HL-60/S4 (cell line): Measurements from ENCODE around the gene DUSP28.
"Not testable (repeated sequence)": the region's sequence is repeated elsewhere in the genome, so short reads cannot be mapped to it uniquely, and the experiment has no call there.

Experiments used
- in situ Hi-C: fragments of 300-500 bp; cut with MboI; formaldehyde crosslinking; loops from 2 replicates; pipeline ENCODE4 v1.14.3; 2022; ENCODE audit warnings: low sequenced_read_pairs

The DUSP28 gene

DNA sequence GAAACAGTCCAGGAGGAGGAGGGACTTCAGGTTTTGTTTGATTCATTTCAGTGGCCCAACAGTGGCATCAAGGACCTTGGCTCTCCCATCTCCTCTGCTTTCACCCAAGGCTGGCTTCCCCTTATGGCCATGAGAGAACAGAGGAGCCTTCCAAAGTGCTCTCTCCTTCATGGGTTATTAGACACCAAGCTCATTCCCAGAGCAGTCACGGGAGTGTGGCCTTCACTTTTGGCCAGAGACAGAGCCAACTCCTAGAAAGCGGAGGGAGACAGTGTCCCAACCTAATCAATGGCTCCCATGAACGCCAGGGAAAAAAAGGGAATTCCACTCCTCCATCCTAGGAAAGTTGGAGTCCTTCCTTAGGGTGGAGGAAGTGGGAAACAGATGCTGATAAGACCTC is 871 bp upstream of the DUSP28 start:
- in situ Hi-C loops, result no loop called here

GRCh38 chr2:240560480-240561324 is 545 bp downstream of the DUSP28 start:
- in situ Hi-C loops, result no loop called here

GRCh38 chr2:240561325-240561971 is 1.3 kb downstream of the DUSP28 start:
- in situ Hi-C loops, result no loop called here

DNA sequence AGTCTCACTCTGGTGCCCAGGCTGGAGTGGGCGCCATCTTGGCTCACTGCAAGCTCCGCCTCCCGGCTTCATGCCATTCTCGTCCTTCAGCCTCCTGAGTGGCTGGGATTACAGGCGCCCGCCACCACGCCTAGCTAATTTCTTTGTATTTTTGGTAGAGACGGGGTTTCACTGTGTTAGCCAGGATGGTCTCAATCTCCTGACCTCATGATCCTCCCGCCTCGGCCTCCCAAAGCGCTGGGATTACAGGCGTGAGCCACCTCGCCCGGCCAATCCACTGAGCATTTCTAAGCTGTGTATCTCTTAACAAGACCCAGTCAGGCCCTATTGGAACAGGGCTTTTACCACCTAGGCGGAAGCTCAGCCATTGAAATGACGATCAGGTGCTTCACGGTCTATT is 3.1 kb downstream of the DUSP28 start:
- in situ Hi-C loops, result not testable (repeated sequence)

- in situ Hi-C loops, result no loop called here
Observed at GRCh38 chr2:240563951-240564560, 3.9 kb downstream of the DUSP28 start.

DNA sequence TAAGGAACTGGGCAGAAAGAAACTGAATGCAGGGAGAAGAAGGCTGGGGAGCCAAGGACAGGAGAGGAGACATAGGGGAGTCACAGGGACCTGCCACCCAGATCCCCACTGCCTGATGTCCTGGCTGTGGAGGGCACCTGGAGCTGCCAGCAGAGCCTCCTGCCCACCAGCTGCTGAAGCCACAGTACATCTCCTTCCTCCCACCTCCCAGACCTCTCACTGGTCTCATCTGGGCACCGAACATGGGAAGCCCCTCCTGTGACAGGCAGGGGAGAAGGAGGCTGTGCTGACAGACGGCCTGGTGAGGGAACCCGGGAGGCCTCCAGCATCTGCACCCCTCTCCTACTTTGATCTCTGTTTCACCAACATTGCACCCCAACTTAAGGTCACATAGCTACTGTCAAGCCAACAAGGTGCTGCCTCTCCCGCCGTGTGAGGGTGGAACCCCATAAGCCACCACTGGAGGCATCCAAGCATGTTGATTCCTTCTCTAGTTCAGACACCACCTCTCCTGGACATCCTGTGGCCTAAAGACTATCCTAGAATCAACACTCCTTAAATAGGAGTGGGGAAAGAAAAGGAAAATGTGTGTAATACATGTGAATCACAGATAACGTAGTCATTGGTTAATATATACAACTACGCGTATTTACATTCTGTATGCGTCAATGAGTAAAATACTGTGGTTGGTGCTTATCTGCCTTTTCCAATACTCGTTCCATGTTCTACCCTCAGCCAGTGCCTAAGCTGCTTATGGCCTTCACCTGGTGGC is 4.6 kb downstream of the DUSP28 start:
- in situ Hi-C loops, result no loop called here

DNA sequence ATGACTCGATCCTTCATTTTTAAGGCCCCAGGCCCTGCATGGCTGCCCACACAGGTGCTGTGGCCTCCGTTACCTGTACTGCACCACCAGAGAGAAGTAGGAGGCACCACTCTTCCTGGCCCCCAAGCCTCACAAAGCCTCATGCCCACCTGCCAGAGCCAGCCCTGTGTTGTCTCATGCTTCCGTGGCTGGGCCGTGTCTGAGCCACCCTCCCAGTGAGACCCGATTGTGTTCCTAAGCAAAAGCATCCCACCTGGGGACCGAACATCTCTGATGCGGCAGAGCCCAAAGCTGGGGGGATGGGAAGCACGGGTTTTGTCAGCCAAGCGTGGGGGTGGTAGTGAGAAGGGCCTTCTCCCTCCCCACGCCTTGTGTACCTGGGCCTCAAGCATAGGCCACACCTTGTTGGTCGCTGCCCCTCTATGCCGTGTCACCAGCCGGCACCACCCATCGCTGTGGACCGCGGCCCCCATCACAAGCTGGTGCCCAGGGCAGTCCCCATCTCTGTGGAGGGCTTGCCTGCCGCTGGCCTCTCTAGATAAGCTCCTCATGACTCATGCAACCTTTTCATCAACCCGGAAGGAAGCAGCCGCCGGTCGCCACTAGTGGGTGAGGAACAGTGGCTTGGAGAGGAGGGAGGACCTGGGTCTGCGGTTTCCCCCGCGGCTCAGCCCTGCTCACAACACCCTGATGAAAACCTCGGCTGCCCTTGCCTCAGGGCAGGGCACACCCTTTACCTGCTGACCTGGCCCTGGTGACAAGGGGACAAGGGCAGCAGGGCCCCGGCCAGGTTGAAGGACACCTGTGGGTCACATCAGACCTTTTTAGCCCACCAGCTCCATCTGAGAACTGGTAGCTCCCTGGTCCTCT is 5.4 kb downstream of the DUSP28 start:
- in situ Hi-C loops, result no loop called here

GRCh38 chr2:240566203-240567136 is 6.3 kb downstream of the DUSP28 start:
- in situ Hi-C loops, result no loop called here

DNA sequence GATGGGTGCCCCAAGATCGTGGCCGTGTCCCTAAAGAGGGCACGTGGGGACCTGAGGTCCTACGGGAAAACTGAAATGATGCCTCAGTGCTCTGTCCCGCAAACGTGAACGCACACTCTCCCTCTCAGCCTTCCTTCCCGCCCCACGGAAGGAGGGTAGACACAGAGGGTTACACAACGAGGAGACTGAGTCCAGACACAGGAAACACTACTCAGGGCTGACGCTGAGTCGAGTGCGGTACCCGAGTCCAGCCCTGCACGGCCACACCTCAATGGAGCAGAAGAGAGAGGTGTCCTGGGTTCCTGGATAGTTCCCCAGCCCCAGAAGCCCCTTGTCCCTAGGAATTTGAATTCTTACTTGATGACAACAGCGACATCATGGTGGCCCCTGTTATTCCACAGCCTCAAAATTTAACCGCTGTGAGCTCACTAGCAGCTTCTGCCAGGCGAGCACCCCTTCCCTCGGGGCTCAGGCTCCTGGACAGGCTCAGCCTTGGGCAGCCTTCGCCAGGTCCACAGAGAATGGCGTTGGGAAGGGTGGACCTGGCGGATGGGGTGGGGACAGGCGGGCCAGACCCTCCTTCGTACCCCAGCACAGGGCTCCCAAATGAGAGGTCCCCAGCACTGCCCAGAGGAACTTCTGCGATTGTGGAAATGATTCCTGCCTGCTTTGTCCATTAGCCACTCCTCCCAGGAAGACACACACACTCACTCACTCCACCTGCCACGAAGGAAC is 7.1 kb downstream of the DUSP28 start:
- in situ Hi-C loops, result no loop called here

- in situ Hi-C loops, result no loop called here
Observed at GRCh38 chr2:240567872-240568677, 7.9 kb downstream of the DUSP28 start, which contains the start of gene RNPEPL1. TSS of gene RNPEPL1 (plus strand) at chr2:240568484. CDS start at chr2:240568587, 103 bp downstream.

- in situ Hi-C loops, result no loop called here
Observed at GRCh38 chr2:240568678-240569522, 8.7 kb downstream of the DUSP28 start.

GRCh38 chr2:240569523-240569997 is 9.4 kb downstream of the DUSP28 start:
- in situ Hi-C loops, result no loop called here

- in situ Hi-C loops, result no loop called here
Observed at GRCh38 chr2:240569998-240570530, 9.9 kb downstream of the DUSP28 start.

DNA sequence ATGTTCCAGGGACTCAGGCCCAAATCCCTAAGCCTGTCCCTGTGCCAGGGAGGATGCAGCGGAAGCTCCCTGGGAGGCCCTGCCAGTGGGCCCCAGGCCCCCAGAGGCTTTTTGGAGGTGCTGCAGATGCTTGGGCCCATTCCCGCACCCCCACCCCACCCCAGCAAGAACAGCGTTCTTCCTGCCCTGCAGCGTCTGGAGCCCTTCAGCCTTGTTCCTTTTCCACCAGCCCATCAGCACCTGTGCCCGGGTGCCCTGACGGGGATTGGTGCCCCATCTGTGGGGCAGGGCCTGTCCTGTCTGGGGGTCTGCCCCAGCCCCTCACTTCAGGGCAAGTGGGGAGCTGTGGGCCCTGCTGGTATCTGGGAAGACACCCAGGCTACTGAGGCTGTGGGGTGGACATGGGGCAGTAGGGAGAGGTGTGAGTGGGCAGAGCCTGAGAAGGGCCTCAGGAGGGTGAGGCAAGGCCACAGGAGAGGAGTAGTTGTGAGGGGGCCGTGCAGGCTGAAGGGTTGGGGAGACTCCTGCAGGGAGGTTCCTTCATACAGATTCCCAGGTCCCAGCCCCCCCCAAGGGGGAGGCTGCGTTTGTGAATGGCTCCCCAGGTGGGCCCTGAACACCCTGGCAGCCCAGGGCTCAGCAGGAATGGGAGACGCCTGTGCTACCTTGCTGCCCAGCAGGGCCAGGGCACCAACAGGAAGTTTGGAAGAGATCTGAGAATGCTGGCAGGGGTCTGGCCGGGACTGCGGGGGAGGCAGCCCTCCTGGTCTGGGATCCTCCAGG is 10.6 kb downstream of the DUSP28 start:
- in situ Hi-C loops, result no loop called here

DNA sequence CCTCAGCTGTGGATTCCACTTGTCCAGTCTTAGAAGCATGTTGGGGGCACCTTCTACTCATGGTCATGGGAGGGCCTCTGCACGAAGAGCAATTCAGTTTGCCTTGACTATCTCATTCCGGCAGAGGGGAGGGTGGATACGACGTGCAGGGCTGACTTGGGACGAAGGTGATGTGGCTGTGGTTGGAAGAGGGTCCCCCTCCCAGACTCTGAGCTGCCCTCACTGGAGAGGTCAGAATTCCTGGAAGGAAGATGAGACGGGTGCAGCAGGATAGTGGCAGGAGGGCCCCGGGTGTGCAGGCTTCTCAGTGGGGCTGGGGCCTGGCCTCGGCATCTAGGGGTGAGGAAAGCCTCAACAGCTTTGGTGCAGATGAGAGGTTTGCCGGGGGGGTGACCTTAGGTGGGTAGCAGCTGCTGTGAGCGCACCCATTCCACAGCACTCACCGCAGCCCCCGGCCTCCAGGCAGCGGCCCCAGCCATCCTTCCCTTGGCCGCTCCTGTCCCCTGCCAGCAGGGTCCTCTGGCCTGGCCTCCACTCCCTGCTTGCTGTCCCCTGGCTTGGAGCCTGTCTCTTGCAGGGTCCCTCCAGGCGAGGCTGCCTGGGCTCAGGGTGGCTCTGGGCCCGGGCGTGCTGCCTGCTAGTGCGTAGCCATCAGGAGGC is 11.3 kb downstream of the DUSP28 start:
- in situ Hi-C loops, result no loop called here
